OCI-LY3 (cell line): ENCODE measurements around the gene MAST1.

Experiments used
- EZH2phosphoT487 ChIP-seq: fragments of 200-600 bp; shearing (Covaris generic); IDR thresholded peaks from 2 replicates; pipeline ENCODE4 v1.6.1; 2018; ENCODE audit warnings: antibody characterized with exemption, mixed run types, low read depth
- TF ChIP-seq, protein P1 (sequence below): fragments of 200-600, 300-600 bp; sonication (generic); IDR thresholded peaks from 2 replicates; pipeline ENCODE4 v1.5.1; 2014; ENCODE audit warnings: antibody characterized with exemption, low read length, low read depth

DNA sequence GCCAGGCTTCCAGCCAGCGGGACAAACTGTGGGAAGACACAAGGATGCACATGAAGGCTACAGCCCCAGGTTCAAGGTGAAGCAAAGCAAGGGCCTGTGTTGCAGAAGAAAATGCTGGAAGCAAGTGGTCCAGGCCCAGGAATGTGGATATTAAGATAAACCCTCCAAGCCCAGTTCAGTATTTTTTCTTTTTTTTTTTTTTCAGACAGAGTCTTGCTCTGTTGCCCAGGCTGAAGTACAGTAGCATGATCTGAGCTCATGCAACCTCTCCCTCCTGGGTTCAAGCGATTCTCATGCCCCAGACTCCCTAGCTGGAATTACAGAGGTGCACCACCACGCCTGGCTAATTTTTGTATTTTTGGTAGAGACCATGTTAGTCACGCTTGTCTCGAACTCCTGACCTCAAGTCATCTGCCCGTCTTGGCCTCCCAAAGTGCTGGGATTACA lies 41.2 kb upstream of the MAST1 start:
- TF ChIP-seq, protein P1, sequence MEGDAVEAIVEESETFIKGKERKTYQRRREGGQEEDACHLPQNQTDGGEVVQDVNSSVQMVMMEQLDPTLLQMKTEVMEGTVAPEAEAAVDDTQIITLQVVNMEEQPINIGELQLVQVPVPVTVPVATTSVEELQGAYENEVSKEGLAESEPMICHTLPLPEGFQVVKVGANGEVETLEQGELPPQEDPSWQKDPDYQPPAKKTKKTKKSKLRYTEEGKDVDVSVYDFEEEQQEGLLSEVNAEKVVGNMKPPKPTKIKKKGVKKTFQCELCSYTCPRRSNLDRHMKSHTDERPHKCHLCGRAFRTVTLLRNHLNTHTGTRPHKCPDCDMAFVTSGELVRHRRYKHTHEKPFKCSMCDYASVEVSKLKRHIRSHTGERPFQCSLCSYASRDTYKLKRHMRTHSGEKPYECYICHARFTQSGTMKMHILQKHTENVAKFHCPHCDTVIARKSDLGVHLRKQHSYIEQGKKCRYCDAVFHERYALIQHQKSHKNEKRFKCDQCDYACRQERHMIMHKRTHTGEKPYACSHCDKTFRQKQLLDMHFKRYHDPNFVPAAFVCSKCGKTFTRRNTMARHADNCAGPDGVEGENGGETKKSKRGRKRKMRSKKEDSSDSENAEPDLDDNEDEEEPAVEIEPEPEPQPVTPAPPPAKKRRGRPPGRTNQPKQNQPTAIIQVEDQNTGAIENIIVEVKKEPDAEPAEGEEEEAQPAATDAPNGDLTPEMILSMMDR, result no peak
- no peak for TF ChIP-seq EZH2phosphoT487
